BE2C (cell line): Measurements from ENCODE around the gene CSF3.

Experiments used
- DNase-seq: peaks from one replicate; pipeline ENCODE4 v3.0.0-alpha.2; 2020
- H3K27me3 ChIP-seq: fragments of 250-450 bp; sonication (Bioruptor Pico); 2 replicates; pipeline ENCODE4 v1.5.1; 2020; ENCODE audit warnings: mild to moderate bottlenecking
- H3K36me3 ChIP-seq: fragments of 250-450 bp; sonication (Bioruptor Pico); 2 replicates; pipeline ENCODE4 v1.5.1; 2020; ENCODE audit warnings: mild to moderate bottlenecking
- H3K4me1 ChIP-seq: fragments of 250-450 bp; sonication (Bioruptor Pico); 2 replicates; pipeline ENCODE4 v1.5.1; 2020
- H3K4me3 ChIP-seq: 2 replicates; pipeline ENCODE4 v1.5.1; 2011; ENCODE audit warnings: low read depth, low read length
- H3K9me3 ChIP-seq: fragments of 250-450 bp; sonication (Bioruptor Pico); 2 replicates; pipeline ENCODE4 v1.5.1; 2020
- CTCF ChIP-seq: IDR thresholded peaks from 2 replicates; pipeline ENCODE4 v1.5.1; 2012; ENCODE audit warnings: mild to moderate bottlenecking, low read depth, low read length

Gene CSF3

DNA sequence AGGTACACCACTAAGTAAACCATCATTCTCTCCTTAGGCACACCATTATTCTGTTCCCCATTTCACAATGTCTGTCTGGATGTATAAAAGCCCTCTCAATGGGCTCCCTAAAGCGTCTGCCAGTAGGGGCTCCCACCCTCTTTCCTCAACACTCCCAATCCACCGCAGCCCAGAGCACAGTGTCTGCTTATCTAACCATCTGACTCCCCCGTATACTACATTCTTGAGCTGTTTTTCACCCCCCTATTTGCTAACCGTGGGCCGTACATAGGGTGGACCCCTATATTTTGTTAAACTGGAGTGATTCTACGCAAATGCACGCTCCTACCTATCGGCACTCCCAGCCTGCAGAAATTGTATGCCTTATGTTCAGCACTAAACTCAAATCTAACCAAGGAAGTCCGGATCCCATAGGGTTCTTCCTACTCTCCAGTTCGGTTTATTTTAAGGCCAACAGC, 35.3 kb upstream of the CSF3 start:
- no peaks in the 10 kb centered on the region for H3K9me3 ChIP-seq
- DNase-seq = peak; percentile 38
- peak overlapping the region; percentile 100 for H3K4me3 ChIP-seq
- TF ChIP-seq CTCF = peak; percentile 38; the same call in 1 of the 2 replicates
- H3K27me3 ChIP-seq = peaks cover 12% of the 10 kb centered on the region
- H3K36me3 ChIP-seq = peaks cover 21% of the 10 kb centered on the region
- H3K4me1 ChIP-seq = no peaks in the 10 kb centered on the region

DNA sequence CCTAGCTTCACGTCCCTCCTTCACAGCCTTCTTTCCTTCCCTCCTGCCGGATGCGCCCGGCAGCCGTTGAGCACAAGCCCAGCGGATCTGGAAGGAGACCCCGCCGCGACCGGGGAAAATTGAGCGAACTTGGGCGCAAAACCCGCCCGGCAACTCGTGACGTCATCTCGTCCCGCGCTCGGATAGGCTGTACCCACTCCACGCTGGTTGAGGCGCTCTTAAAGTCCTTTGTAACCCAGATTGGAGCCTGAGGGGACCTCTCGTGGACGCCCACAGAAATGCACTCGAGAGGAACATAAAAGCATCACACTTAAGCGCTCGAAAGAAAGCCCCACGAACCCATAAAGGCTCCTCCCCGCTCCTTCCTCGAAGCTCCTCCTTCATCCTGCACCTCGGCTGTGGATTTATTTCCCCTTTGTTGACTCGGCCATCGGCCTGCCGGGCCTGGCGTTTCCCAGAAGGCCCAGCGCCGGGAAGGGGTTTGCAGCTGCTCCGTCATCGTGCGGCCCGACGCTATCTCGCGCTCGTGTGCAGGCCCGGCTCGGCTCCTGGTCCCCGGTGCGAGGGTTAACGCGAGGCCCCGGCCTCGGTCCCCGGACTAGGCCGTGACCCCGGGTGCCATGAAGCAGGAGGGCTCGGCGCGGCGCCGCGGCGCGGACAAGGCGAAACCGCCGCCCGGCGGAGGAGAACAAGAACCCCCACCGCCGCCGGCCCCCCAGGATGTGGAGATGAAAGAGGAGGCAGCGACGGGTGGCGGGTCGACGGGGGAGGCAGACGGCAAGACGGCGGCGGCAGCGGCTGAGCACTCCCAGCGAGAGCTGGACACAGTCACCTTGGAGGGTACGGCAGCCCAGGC, 34.7 kb upstream of the CSF3 start, which contains the start of gene PSMD3:
PSMD3 (plus strand) TSS at position 457 of the 856 bp plus-strand sequence; CDS start at position 621, 164 bp downstream.
- H3K4me3 ChIP-seq = peak within 1 kb of the TSS; percentile 100
- no peaks in the 10 kb centered on the region for H3K4me1 ChIP-seq
- no peaks in the 10 kb centered on the region for H3K9me3 ChIP-seq
- DNase-seq = peak; percentile 98
- peaks cover 6% of the 10 kb centered on the region for H3K27me3 ChIP-seq
- peak; percentile 79 for TF ChIP-seq CTCF
- H3K36me3 ChIP-seq = peaks cover 28% of the 10 kb centered on the region

GRCh38 chr17:39981207-39981741, 34.0 kb upstream of the CSF3 start:
- Histone ChIP-seq H3K4me3 (peak overlapping the region; percentile 100), H3K4me1 (no peaks in the 10 kb centered on the region), H3K36me3 (peaks cover 35% of the 10 kb centered on the region), H3K9me3 (no peaks in the 10 kb centered on the region), H3K27me3 (0 out of 2 replicates have a peak, but pooled peaks cover 3% of the 10 kb centered on the region)
- TF ChIP-seq CTCF = peak; percentile 9; the same call in 1 of the 2 replicates
- DNase-seq = no peak

GRCh38 chr17:39981766-39982375, 33.4 kb upstream of the CSF3 start:
- H3K4me3 ChIP-seq = peak overlapping the region; percentile 100
- no peak for TF ChIP-seq CTCF
- no peaks in the 10 kb centered on the region for H3K9me3 ChIP-seq
- H3K27me3 ChIP-seq = 0 out of 2 replicates have a peak, but pooled peaks cover 3% of the 10 kb centered on the region
- H3K36me3 ChIP-seq = peaks cover 41% of the 10 kb centered on the region
- no peak for DNase-seq
- no peaks in the 10 kb centered on the region for H3K4me1 ChIP-seq

- no peak overlapping the region for H3K4me3 ChIP-seq
- peaks cover 98% of the 10 kb centered on the region for H3K36me3 ChIP-seq
- H3K4me1 ChIP-seq = no peaks in the 10 kb centered on the region
- no peak for DNase-seq
- TF ChIP-seq CTCF = no peak
- no peaks in the 10 kb centered on the region for H3K27me3 ChIP-seq
- H3K9me3 ChIP-seq = no peaks in the 10 kb centered on the region
Observed at GRCh38 chr17:39988206-39988810, 26.9 kb upstream of the CSF3 start.
